Femur (tissue), 1 donor: Measurements from ENCODE around the gene B3GAT1.
"Not testable (repeated sequence)": the region's sequence is repeated elsewhere in the genome, so short reads cannot be mapped to it uniquely, and the experiment has no call there.

Experiments used
- DNase-seq: peaks from one replicate; pipeline ENCODE4 v3.0.0-alpha.2; 2017

Gene B3GAT1, protein sequence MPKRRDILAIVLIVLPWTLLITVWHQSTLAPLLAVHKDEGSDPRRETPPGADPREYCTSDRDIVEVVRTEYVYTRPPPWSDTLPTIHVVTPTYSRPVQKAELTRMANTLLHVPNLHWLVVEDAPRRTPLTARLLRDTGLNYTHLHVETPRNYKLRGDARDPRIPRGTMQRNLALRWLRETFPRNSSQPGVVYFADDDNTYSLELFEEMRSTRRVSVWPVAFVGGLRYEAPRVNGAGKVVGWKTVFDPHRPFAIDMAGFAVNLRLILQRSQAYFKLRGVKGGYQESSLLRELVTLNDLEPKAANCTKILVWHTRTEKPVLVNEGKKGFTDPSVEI

DNA sequence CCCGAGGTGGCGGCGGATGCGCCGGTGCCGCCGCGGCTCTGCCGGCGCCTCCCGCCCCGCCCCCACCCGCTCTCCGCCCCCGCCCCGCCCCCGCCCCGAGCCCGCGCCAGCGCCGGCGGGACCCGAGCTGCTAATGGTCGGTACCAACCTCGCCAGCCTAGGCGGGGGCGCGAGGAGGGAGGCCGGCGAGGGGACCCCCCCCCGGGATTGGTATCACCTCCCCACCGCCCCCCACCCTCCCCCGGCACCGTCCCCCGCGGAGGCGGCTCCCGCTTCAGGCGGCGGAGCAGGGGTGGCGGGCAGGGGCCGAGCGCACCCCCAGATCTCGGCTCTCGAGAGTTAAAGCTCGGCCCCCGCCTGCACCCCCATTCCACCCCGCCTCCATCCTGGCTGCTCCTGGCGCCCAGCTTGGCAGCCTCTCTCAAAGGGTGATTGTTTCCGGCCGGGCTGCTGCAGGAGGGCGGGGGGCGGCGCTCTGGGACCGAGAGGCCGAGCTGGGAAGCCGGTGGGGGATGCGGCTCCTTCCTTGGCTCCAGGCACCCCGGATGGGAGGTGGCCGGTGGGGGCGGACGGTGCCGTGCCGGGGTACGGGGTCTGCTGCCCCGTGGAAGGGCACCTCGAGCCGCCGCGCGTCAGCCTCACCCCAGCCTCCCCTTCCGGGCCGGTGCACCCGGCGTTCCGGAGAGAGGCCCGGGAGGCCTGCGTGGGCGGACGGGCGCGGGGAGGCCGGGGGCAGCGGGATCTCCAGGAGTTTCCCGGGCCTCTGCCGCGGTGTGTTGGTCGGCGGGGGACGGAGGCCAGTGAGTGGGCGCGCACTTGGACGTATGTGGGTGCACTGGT lies at the start of gene B3GAT1:
Gene B3GAT1 (minus strand): TSS at position 40 of the 840 bp plus-strand sequence. CDS start 24,583 bp downstream, outside the sequence.
- no peak for DNase-seq

GRCh38 chr11:134461621-134462020 lies 49.6 kb upstream of the B3GAT1 start:
- DNase-seq = no peak

DNA sequence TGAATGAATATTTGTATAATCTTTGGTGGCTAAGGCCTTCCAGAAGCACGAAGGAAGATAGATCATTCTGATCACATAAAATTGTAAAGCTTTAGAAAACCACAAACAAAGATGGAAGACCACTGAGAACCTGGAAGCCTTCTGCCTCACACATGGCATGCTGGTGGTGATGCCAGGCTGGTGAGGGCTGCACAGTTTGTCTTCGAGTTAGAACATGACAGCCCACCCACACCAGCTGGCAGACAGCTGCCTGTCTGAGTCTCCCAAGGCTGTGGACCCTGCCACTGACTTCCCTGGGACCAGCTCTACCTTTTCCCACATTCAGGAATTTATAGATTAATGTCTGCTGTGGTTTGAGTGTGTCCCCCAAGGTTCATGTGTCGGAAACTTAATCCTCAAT lies 48.8 kb upstream of the B3GAT1 start:
- DNase-seq = no peak

DNA sequence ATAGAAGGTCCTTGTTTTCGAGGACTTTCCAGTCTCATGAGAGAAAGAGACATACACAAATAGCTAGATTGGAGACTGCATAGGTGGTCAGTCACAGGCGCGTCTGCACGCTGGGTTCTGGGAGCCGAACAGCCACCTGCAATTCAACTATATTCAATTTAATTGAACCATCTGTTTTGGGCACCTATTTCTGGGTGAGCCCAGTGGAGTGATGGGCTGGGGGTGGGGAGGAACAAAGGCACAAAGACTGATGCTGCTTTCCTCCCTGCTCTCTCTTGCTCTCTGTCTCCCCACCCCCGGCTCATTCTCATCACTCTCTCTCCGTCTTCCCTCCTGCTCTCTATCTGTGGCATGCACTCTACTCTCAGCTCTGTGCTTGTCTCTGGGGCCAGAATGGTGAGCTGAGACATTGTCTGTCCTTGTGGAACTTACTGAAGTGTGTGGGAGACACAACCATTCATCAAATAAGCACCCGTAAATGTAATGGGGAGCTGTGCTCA lies 48.1 kb upstream of the B3GAT1 start:
- DNase-seq = no peak

GRCh38 chr11:134459246-134460061 lies 47.4 kb upstream of the B3GAT1 start:
- no peak for DNase-seq

DNA sequence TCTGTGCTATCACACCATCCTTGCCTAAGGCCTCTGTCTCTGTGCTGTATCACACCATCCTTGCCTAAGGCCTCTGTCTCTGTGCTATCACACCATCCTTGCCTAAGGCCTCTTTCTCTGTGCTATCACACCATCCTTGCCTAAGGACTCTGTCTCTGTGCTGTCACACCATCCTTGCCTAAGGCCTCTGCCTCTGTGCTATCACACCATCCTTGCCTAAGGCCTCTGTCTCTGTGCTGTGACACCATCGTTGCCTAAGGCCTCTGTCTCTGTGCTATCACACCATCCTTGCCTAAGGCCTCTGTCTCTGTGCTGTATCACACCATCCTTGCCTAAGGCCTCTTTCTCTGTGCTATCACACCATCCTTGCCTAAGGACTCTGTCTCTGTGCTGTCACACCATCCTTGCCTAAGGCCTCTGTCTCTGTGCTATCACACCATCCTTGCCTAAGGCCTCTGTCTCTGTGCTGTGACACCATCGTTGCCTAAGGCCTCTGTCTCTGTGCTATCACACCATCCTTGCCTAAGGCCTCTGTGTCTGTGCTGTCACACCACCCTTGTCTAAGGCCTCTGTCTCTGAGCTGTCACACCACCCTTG lies 45.5 kb upstream of the B3GAT1 start:
- DNase-seq = not testable (repeated sequence)

DNA sequence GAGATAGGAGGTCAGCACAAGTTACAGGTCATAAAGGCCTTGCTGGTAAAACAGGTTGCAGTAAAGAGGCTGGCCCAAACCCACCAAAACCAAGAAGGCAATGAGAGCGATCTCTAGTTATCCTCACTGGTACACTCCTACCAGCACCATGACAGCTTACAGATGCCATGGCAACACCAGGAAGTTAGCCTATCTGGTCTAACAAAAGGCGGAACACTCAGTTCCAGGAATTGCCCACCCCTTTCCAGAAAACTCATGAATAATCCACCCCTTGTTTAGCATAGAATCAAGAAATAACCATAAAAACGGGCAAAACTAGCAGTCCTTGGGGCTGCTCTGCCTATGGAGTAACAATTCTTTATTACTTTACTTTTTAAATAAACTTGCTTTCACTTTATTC lies 43.5 kb upstream of the B3GAT1 start:
- no peak for DNase-seq

GRCh38 chr11:134454146-134454690 lies 42.2 kb upstream of the B3GAT1 start:
- DNase-seq = no peak

DNA sequence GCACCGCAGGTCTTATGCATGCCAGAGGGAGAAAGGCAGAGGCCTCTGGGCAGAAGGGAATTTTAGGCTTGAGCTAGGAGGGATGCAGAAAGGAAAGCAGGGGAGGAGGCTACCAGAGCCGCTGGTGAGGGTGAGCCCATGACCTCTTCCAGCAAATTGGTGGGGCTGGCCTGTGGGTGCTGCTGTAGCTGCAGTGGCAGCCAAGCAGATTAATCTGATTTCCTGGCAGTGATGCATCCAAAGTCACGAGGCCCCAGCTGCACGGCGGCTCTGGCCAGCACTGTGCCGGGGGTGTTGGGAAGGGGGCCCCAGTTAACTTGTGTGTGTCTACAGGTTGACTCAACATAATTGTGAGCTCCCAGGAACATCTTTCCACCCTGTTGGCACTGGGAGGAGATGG lies 41.4 kb upstream of the B3GAT1 start:
- DNase-seq = no peak

DNA sequence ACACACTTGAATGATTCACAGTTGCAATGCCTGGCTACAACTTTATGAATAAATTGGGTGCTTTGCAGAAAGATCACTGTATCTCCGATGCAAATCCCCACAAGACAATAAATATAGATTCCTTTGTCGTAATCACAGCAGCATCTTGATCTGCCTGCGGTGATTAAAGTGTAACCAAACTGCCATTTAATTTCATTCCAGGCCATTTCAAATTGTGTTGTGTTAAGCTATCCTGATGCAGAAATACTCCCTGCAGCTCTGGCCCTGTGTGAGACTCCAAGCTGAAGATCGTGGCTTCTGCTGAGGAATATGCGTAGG lies 40.8 kb upstream of the B3GAT1 start:
- DNase-seq = no peak

DNA sequence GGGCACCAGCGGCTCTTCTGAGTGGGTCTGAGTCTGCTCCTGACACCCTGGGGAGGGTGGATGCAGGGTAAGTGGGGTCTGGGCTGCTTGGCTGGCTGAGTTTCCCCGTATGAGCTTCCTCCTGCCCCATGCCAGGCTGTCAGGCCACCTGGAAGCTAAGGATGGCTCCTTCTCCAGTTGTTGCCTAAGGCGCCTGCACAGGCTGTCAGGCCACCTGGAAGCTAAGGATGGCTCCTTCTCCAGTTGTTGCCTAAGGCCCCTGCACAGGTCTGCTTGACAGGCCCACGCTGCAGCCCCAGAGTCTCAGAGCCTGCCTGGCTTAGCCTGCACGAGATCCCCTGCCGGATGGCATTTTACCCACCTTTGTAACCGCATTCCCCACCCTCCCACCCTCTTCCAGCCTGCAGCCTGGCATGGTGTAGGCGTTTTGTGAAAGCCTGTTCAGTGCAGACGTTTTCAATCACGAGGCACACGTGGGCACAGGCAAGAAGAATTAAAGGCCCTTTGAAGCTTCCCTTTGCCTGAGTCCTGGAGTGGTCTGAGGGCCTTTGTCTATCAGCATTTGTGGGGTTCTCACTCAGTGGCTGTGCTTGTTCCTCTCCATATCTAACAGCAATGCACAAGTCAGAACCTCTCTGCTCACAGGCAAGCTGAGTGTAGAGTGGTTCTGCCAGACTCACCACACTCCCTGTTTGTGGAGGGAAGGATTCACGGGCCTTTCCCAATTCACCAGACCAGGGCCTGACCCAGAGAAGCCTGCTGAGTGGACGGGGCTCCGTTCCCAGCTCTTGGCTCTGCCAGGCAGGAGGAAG lies 40.2 kb upstream of the B3GAT1 start:
- no peak for DNase-seq

- DNase-seq = no peak
Observed at GRCh38 chr11:134450186-134450585, 38.1 kb upstream of the B3GAT1 start.

DNA sequence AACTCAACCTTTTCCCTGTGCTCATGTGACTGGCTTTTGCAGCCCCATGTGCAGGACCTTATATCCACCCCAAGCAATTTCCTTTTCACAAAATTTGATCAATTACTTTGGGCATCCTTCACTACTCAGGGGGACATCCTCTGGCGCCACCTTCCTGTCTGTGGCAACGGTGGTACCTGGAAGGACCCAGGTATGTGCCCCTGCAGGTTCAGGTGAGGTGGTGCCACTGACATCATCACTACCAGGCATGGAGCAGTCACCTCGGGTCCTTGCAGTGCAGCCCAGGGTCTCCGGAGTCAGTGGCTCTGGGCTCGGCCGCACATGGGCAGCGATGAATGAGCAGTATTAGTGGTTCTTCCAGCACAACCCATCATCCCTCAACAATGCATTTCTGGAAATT lies 37.7 kb upstream of the B3GAT1 start:
- DNase-seq = no peak

- no peak for DNase-seq
Observed at GRCh38 chr11:134449051-134449450, 37.0 kb upstream of the B3GAT1 start.

GRCh38 chr11:134447696-134448095 lies 35.7 kb upstream of the B3GAT1 start:
- DNase-seq = no peak

- no peak for DNase-seq
Observed at GRCh38 chr11:134445601-134446325, 33.7 kb upstream of the B3GAT1 start.

- DNase-seq = not testable (repeated sequence)
Observed at GRCh38 chr11:134444160-134445108, 32.4 kb upstream of the B3GAT1 start.

GRCh38 chr11:134443246-134443645 lies 31.2 kb upstream of the B3GAT1 start:
- no peak for DNase-seq

- DNase-seq = no peak
Observed at GRCh38 chr11:134442246-134442645, 30.2 kb upstream of the B3GAT1 start.

- no peak for DNase-seq
Observed at GRCh38 chr11:134441706-134442105, 29.7 kb upstream of the B3GAT1 start.
